Skeletal muscle tissue (tissue), 4 donors: ENCODE results near the gene CLEC17A. TPM values are rescaled to one million over a fixed set of nuclear protein-coding genes. Genes with fewer than 3 reads are reported as not detected.
A peak's percentile ranks its signal among the peaks of the same experiment; 100 is the strongest.

ENCODE experiments used
- H3K27ac ChIP-seq: one replicate; pipeline ENCODE4 v1.7.0; 2013; ENCODE audit warnings: mild to moderate bottlenecking, low read depth, low read length, inconsistent platforms
- H3K27me3 ChIP-seq, 3 donors: one replicate each; pipeline ENCODE4 v1.7.0; 2013; ENCODE audit warnings: low read length in 3 of 3; ENCODE audit not compliant: control insufficient read depth in 3 of 3, insufficient read depth in 3 of 3
- H3K36me3 ChIP-seq, 3 donors: one replicate each; pipeline ENCODE4 v1.7.0; 2013; ENCODE audit warnings: low read length in 3 of 3; ENCODE audit not compliant: control insufficient read depth in 3 of 3, insufficient read depth in 3 of 3
- H3K4me1 ChIP-seq, 3 donors: one replicate each; pipeline ENCODE4 v1.7.0; 2013; ENCODE audit warnings: low read length in 3 of 3, mild to moderate bottlenecking in 3 of 3; ENCODE audit not compliant: control insufficient read depth in 3 of 3, insufficient read depth in 3 of 3
- H3K4me3 ChIP-seq, 3 donors: one replicate each; pipeline ENCODE4 v1.7.0; 2013; ENCODE audit warnings: low read length in 3 of 3
- H3K9ac ChIP-seq, 3 donors: one replicate each; pipeline ENCODE4 v1.7.0; 2013; ENCODE audit warnings: low read length in 3 of 3, mild to moderate bottlenecking in 3 of 3, moderate library complexity in 2 of 3, low read depth in 1 of 3
- H3K9me3 ChIP-seq, 3 donors: one replicate each; pipeline ENCODE4 v1.7.0; 2013; ENCODE audit warnings: low read length in 3 of 3; ENCODE audit not compliant: control insufficient read depth in 3 of 3
- total RNA-seq: library from RNA; depleted of rRNA; stranded (reverse); fragments of >200 nt; gene quantifications from one replicate; pipeline ENCODE4 v1.2.3, GENCODE V29; 2014
- donor health status: Osteomylitis.

CLEC17A gene
- total RNA-seq, 1 donor from 2014 or later, result 0.52 TPM

DNA sequence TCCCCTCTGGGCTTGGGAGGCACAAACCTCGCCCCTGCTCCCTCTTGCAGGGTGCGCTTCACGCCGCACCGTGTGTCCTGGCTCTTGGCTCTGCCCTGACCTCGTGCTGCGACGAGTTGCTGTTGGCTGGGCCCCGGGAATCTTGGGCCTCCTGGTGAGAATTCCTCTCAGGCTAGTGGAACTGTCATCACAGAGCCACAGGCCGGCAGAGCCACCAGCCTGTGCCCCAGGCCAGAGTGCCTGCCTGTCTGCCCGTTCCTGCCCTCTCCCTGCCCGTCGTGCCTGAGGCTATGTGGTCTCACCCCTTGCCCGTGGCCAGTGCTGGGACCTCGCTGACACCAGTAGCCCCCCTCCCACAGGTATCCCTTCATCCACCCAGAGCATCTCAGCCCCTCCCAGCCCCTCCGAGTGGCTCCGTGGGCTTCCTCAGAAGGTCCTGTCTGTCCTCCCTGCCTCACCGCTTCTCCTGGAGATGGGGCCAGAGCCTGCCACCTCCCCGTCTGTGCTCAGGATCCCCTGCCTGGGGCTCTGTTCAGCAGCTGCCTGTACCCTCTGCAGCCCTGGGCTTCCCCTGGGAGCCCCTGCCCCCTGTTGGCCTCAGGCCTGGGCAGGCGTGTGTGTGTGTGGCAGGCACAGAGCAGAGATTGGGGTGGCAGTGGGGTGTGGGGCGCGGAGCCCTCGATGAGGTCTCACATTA is 24.4 kb upstream of the CLEC17A start:
- Histone ChIP-seq H3K4me1 (peaks cover 56 to 76% (median 71%) of the 10 kb centered on the region in 3 donors), H3K9ac (peak overlapping the region; percentile 92 to 99 (median 92)), H3K27ac (peak overlapping the region; percentile 99), H3K9me3 (no peaks in the 10 kb centered on the region), H3K4me3 (peak overlapping the region; percentile 77 to 85 (median 82)), H3K36me3 (peaks cover 0 to 8% (median 2%) of the 10 kb centered on the region in 3 donors), H3K27me3 (no peaks in the 10 kb centered on the region)

DNA sequence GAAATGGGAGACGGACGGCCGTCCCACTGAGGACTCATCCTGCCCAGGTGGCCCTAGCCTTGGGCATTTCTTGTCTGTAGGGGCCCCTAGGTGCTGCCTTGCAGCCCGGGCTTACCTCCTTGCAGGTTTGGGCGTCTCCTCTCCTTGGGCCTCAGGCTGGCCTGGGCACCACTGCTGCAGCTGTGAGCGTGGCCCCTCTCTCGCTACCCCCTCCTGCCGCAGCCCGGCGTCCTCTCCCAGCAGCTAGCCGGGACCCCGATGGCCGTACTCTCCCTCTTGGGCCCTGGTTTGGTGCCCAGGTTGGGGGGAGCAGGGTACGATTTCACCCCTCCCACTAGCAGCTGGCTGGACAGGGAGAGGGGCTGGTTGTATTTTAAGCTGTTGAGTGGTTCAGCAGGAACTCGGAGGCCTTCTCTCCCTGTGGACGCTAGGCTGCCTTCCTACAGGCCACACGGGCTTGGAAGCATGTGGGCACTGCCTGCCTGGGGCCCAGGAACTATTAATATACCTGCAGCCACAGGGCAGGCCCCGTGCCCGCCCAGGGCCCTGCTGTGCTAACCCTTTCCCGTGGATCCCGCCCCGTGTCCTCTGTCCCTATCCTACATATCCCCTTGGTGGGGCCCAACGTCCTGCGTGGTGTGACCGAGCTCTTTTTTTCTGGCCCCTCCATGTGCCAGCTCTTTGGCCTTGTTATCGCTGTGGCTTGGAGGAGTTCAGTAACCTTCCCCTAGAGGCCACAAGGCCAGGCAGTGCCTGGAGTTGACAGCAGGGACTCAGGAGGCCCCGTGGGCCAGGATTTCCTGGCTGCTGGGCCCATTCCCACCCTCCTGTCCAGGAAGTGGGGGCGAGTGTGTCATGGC is 22.7 kb upstream of the CLEC17A start:
- H3K9ac ChIP-seq, result peak overlapping the region; percentile 92 to 99 (median 92)
- H3K4me3 ChIP-seq, result peak overlapping the region; percentile 77 to 85 (median 82)
- H3K4me1 ChIP-seq, result peaks cover 49 to 69% (median 63%) of the 10 kb centered on the region in 3 donors
- peak overlapping the region; percentile 99 for H3K27ac ChIP-seq
- no peaks in the 10 kb centered on the region for H3K27me3 ChIP-seq
- peaks cover 2 to 9% (median 7%) of the 10 kb centered on the region in 3 donors for H3K36me3 ChIP-seq
- H3K9me3 ChIP-seq, result no peaks in the 10 kb centered on the region

DNA sequence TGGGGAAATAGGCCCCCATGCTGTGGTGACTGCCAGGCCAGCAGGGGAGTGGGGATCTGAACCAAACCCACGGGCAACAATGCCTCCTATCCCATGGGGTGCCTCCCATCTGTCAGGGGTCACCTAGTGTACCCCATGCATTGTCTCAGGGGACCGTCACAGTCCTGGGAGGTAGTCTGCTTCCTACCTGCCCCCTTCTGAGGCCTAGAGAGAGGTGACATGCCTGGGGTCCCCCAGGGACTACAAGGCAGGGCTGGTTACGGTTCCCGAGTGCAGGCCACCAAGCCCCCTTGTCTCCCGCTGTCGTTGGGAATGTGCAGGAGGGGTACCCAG is 22.1 kb upstream of the CLEC17A start:
- Histone ChIP-seq H3K9ac (peak overlapping the region; percentile 92 to 99 (median 92)), H3K27me3 (no peaks in the 10 kb centered on the region), H3K4me1 (peaks cover 46 to 70% (median 61%) of the 10 kb centered on the region in 3 donors), H3K9me3 (no peaks in the 10 kb centered on the region), H3K4me3 (peak overlapping the region in 2 of 3 donors; percentile 82 to 85), H3K36me3 (peaks cover 5 to 12% (median 8%) of the 10 kb centered on the region in 3 donors), H3K27ac (peak overlapping the region; percentile 99)

DNA sequence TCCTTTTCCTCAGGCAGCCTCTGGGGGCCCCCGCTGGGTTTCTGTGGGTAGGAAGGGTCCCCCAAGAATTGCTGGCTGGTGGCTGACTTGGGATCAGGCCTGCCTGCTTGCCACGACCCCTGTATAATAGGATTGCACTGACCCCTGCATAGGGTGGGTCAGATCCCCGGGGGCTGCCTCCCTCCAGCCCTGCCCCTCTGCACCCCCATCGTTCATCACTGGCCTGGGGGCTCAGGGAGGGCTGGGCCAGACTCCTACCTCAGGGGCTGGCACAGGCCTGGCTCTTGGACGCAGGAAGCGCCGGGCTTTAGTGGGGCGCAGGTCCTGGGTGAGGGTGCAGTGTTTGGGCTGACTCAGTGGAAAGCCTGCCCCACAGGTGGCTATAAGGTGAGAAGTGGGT is 21.6 kb upstream of the CLEC17A start:
- Histone ChIP-seq H3K4me3 (peak overlapping the region; percentile 38 to 85 (median 82)), H3K27me3 (no peaks in the 10 kb centered on the region), H3K9me3 (no peaks in the 10 kb centered on the region), H3K9ac (peak overlapping the region; percentile 92 to 99 (median 92)), H3K27ac (peak overlapping the region; percentile 99), H3K36me3 (peaks cover 9 to 14% (median 12%) of the 10 kb centered on the region in 3 donors), H3K4me1 (peaks cover 40 to 65% (median 56%) of the 10 kb centered on the region in 3 donors)

DNA sequence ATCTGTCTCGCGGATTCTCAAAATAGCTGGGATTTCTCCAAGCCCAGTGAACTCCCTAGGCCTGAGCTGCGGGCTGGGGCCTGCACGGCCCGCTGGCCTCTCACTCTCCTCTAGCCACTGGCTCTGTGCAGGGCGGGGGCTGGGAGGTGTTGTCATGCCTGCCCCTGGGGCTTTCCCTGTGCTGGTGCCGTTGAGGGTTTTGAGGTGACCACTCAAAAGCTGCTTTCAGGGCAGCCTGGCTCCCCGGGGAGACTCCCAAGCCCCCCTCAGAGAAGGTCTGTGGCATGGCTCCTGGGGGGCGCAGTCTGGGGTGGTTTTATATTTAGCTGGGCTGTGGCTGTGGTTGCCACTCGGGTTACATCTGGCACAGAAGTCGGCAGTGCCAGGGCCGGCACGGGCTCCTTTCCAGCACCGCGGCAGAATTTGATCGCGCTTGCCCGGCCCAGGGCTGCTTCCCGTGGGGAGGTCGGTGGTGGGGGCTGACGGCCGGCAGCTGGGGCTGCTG is 21.0 kb upstream of the CLEC17A start:
- H3K27me3 ChIP-seq, result no peaks in the 10 kb centered on the region
- H3K4me1 ChIP-seq, result peaks cover 34 to 58% (median 49%) of the 10 kb centered on the region in 3 donors
- H3K9me3 ChIP-seq, result no peaks in the 10 kb centered on the region
- peak overlapping the region; percentile 68 to 82 (median 81) for H3K4me3 ChIP-seq
- H3K27ac ChIP-seq, result peak overlapping the region; percentile 99
- H3K9ac ChIP-seq, result peak overlapping the region; percentile 92 to 99 (median 92)
- peaks cover 9 to 14% (median 12%) of the 10 kb centered on the region in 3 donors for H3K36me3 ChIP-seq

DNA sequence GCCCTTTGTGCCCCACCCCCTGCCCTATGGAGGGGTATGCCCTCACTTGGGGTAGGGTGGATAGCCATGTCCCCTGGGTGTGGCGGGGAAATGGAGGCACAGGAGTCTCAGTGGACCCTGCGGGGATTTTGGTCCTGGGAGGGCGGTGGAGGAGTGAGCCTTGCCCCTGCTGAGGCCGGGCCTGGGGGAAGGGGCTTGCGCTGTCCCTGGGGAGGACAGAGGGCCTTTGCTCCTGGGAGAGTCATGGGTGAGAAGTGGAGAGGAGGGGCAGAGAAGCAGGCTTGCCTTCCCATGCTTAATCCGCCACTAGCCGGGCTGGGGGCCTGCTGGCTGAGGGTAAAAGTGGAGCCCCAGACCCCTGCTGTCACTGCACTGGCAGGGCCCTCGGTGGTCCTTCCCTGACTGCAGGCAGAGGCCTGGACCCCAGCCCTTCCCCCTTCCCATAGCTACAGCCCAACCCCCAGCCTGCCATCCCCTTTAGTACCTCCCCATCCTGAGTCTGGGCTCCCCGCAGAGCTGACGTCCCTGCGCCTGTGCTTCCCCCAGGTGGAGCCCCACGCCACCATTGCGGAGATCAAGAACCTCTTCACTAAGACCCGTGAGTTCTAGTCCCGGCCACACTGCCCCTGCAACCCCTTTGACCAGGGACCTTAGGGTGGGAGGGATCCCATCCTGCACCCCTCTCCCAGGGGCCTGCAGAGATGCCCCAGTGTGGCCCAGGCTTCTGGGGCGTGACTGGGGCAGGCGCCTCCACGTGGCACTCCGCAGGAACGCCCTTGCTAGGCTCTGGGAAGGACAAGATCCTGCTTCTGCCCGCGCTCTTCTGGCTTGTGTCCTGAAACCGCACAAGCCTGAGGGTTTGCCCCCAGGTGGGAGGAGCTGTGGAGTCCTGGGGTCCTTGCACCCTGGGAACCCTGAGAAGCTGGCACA is 20.0 kb upstream of the CLEC17A start:
- Histone ChIP-seq H3K9me3 (no peaks in the 10 kb centered on the region), H3K4me3 (peak overlapping the region; percentile 68 to 82 (median 81)), H3K27me3 (no peaks in the 10 kb centered on the region), H3K27ac (peak overlapping the region; percentile 99), H3K36me3 (peaks cover 9 to 20% (median 18%) of the 10 kb centered on the region in 3 donors), H3K9ac (peak overlapping the region; percentile 92 to 99 (median 92)), H3K4me1 (peaks cover 34 to 57% (median 48%) of the 10 kb centered on the region in 3 donors)

DNA sequence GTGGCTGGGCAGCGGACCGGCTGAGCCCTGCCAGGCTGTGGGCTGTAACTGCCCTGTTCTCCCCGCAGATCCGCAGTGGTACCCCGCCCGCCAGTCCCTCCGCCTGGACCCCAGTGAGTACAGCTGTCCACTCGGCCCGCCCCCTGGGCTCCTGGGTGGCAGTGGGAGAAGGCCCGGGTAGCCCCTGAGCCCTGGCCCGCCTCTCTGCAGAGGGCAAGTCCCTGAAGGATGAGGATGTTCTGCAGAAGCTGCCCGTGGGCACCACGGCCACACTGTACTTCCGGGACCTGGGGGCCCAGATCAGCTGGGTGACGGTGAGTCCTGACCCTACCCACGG is 19.3 kb upstream of the CLEC17A start:
- Histone ChIP-seq H3K4me3 (peak overlapping the region; percentile 68 to 82 (median 81)), H3K9me3 (no peaks in the 10 kb centered on the region), H3K9ac (peak overlapping the region; percentile 92 to 99 (median 92)), H3K27me3 (no peaks in the 10 kb centered on the region), H3K4me1 (peaks cover 38 to 51% (median 44%) of the 10 kb centered on the region in 3 donors), H3K36me3 (peaks cover 9 to 22% (median 22%) of the 10 kb centered on the region in 3 donors), H3K27ac (peak overlapping the region; percentile 99)

DNA sequence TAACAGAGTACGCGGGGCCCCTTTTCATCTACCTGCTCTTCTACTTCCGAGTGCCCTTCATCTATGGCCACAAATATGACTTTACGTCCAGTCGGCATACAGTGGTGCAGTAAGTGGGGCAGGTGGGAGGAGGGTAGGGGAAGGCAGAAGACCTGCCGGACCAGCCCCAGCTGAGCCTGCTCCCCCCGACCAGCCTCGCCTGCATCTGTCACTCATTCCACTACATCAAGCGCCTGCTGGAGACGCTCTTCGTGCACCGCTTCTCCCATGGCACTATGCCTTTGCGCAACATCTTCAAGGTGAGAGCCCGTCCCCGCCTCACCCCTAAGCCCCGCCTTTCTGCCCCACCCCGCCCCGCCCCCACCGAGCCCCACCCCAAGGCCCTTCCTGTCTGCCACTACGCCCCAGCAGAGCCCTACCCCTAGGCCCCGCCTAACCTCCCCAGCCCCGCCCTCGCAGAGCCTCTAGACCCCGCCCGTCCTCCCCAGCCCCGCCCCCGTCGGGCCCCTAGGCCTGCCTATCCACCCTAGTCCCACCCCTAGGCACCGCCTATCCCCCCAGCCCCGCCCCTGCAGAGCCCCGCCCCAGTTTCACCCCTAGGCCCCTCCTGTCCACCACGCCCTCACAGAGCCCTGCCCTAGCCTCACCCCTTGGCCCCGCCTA is 18.8 kb upstream of the CLEC17A start:
- peak overlapping the region; percentile 10 to 99 (median 92) for H3K9ac ChIP-seq
- peaks cover 15 to 23% (median 22%) of the 10 kb centered on the region in 3 donors for H3K36me3 ChIP-seq
- H3K27ac ChIP-seq, result peak overlapping the region; percentile 99
- peak overlapping the region; percentile 68 to 82 (median 81) for H3K4me3 ChIP-seq
- peaks cover 39 to 45% (median 40%) of the 10 kb centered on the region in 3 donors for H3K4me1 ChIP-seq
- no peaks in the 10 kb centered on the region for H3K27me3 ChIP-seq
- no peaks in the 10 kb centered on the region for H3K9me3 ChIP-seq
